ENCODE data around the gene TMEM185B. TPM values are rescaled to one million over a fixed set of nuclear protein-coding genes. Genes with fewer than 3 reads are reported as not detected.

TMEM185B gene
- total RNA-seq, 1 donor from 2014 or later, result 29.5 TPM

DNA sequence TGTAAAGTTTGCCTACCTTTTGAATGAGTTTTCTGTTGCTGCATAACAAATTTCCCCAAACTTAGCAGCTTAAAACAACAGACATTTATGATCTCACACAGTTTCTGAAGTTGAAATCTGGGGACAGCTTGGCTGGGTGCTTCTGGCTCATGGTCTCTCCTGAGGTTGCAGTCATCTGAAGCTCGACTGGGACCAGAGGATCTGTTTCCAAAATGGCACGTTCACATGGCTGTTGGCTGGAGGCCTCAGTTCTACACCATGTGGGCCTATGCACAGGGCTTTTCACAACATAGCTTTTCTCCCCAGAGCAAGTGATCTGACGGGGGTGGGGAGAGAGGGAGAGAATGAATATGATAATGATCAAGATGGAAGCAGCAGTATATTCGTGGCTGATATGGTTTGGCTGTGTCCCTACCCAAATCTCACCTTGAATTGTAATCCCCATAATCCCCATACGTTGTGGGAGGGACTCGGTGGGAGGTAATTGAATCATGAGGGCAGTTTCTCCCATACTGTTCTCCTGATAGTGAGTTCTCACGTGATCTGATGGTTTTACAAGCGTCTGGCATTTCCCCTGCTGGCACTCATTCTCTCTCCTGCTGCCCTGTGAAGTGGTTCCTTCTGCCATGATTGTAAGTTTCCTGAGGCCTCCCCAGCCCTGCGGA lies 32.9 kb upstream of the TMEM185B start:
- peaks cover 70% of the 10 kb centered on the region for H3K4me1 ChIP-seq
- TF ChIP-seq POLR2A (IDR thresholded peaks at IDR 0.05), result no peak
- TF ChIP-seq, protein P1, sequence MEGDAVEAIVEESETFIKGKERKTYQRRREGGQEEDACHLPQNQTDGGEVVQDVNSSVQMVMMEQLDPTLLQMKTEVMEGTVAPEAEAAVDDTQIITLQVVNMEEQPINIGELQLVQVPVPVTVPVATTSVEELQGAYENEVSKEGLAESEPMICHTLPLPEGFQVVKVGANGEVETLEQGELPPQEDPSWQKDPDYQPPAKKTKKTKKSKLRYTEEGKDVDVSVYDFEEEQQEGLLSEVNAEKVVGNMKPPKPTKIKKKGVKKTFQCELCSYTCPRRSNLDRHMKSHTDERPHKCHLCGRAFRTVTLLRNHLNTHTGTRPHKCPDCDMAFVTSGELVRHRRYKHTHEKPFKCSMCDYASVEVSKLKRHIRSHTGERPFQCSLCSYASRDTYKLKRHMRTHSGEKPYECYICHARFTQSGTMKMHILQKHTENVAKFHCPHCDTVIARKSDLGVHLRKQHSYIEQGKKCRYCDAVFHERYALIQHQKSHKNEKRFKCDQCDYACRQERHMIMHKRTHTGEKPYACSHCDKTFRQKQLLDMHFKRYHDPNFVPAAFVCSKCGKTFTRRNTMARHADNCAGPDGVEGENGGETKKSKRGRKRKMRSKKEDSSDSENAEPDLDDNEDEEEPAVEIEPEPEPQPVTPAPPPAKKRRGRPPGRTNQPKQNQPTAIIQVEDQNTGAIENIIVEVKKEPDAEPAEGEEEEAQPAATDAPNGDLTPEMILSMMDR (IDR thresholded peaks at IDR 0.05), result no peak
- no peak for TF ChIP-seq POLR2AphosphoS5 (IDR thresholded peaks at IDR 0.05; ENCODE audit: insufficient read depth in 1 of 2, low read depth in 1 of 2)
- H3K9me3 ChIP-seq, result no peaks in the 10 kb centered on the region
- no peak for DNase-seq (ENCODE audit: extremely low spot score in 2 of 2)
- no peaks in the 10 kb centered on the region for H3K36me3 ChIP-seq
- H3K4me3 ChIP-seq, result no peak overlapping the region
- no peaks in the 10 kb centered on the region for H3K27me3 ChIP-seq
- intact Hi-C loops (cut with DNase I), result no loop called here
- H3K27ac ChIP-seq, result no peak overlapping the region

DNA sequence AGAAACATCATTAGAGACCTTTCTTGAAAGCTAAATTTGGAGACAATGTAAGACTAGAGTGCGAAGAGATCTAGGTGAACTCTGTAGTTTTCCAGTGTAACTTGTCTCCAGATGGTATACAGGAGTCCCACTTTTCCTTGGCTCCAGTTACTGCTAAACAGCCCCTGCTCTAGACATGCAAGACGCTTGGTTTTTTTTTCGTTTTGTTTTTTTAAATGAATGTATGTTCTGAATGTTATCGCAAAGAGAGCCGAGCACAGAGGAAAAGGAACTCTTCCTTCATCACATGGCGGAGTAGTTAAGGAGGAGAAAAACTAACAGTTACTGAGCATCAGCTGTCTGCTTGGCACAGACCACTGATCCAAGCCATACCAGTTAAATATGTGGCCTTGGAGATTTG lies 31.9 kb upstream of the TMEM185B start:
- H3K4me1 ChIP-seq, result peaks cover 63% of the 10 kb centered on the region
- intact Hi-C loops (cut with DNase I), result no loop called here
- H3K4me3 ChIP-seq, result no peak overlapping the region
- no peak overlapping the region for H3K27ac ChIP-seq
- no peak for DNase-seq (ENCODE audit: extremely low spot score in 2 of 2)
- H3K36me3 ChIP-seq, result no peaks in the 10 kb centered on the region
- H3K9me3 ChIP-seq, result no peaks in the 10 kb centered on the region
- no peaks in the 10 kb centered on the region for H3K27me3 ChIP-seq
- TF ChIP-seq, protein P1 (IDR thresholded peaks at IDR 0.05), result no peak
- TF ChIP-seq POLR2AphosphoS5 (IDR thresholded peaks at IDR 0.05; ENCODE audit: insufficient read depth in 1 of 2, low read depth in 1 of 2) (no peak), POLR2A (IDR thresholded peaks at IDR 0.05) (no peak)

DNA sequence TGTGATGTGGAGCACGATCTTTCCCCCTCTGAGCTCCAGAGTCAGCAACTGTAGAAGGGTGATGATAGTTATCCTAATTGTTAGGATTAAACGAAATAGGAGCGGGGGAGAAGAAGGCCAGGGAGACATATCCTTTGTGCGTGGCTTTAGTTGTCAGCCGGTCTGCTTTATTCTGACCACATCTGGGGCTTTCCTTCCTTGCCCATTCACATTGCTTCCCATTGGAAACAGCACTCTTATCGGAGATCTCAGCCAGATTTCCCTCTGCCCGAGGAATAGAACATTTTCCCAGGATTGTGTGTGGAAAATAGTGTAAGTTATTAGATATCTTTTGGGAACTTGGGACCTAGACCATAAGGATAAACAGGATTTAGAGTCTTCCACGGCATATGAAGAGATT lies 31.0 kb upstream of the TMEM185B start:
- peak overlapping the region; percentile 75 to 99 for H3K4me3 ChIP-seq
- TF ChIP-seq, protein P1 (IDR thresholded peaks at IDR 0.05), result no peak
- TF ChIP-seq POLR2AphosphoS5 (IDR thresholded peaks at IDR 0.05; ENCODE audit: insufficient read depth in 1 of 2, low read depth in 1 of 2) (no peak), POLR2A (IDR thresholded peaks at IDR 0.05) (no peak)
- no peak overlapping the region for H3K27ac ChIP-seq
- no peaks in the 10 kb centered on the region for H3K36me3 ChIP-seq
- H3K4me1 ChIP-seq, result peaks cover 63% of the 10 kb centered on the region
- H3K27me3 ChIP-seq, result no peaks in the 10 kb centered on the region
- intact Hi-C loops (cut with DNase I), result no loop called here
- no peaks in the 10 kb centered on the region for H3K9me3 ChIP-seq
- no peak for DNase-seq (ENCODE audit: extremely low spot score in 2 of 2)

DNA sequence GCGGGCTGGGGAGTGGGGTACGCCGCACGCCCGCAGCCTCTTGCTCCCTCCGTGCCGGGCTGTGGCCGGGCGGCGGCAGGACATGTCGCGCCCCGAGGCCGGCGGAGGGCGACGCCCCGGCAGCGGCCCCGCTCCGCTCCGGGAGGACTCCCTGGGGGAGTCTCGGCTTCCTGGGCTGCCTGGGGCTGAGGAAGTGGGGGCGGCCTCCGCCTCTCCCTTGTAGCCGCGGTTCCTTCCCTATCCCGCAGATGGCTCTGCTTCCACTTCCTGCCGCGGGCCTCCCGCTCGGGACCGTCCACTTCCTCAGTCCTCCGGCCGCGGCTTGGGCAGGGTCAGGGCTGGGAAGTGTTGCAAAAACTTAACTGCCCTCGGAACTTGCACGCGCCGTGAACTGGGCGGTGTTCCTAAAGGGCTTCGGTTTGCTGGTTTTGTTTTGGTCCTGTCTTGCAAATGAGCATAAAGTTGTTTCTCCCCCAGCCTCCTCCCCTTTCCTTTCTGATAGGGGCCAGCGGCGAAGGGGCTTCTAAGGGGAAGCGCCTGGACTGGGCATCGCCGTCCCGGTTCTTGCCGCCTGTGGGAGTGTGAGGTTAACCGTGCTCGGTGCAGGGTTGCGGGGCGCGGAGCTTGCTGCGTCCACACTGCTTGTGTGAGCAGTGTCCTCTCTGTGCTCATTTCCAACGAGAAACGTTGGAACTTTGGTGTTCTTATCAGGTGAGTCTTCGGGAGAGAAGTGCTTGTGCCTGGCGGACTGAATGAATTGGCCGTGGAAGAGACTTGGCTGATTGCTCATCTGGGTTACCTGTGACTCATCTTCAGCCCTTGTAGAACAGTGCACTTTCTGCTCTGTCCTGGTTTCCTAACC lies 30.1 kb upstream of the TMEM185B start:
- no peak for TF ChIP-seq POLR2A (IDR thresholded peaks at IDR 0.05)
- TF ChIP-seq POLR2AphosphoS5 (IDR thresholded peaks at IDR 0.05; ENCODE audit: insufficient read depth in 1 of 2, low read depth in 1 of 2), result peak in 1 of 2 donors; percentile 47
- Histone ChIP-seq H3K36me3 (no peaks in the 10 kb centered on the region), H3K27me3 (no peaks in the 10 kb centered on the region), H3K4me1 (peaks cover 60% of the 10 kb centered on the region), H3K4me3 (peak overlapping the region; percentile 75 to 99), H3K9me3 (no peaks in the 10 kb centered on the region), H3K27ac (peak overlapping the region; percentile 86)
- intact Hi-C loops (cut with DNase I), result no loop called here
- peak in 1 of 2 donors; percentile 93 for DNase-seq (ENCODE audit: extremely low spot score in 2 of 2)

DNA sequence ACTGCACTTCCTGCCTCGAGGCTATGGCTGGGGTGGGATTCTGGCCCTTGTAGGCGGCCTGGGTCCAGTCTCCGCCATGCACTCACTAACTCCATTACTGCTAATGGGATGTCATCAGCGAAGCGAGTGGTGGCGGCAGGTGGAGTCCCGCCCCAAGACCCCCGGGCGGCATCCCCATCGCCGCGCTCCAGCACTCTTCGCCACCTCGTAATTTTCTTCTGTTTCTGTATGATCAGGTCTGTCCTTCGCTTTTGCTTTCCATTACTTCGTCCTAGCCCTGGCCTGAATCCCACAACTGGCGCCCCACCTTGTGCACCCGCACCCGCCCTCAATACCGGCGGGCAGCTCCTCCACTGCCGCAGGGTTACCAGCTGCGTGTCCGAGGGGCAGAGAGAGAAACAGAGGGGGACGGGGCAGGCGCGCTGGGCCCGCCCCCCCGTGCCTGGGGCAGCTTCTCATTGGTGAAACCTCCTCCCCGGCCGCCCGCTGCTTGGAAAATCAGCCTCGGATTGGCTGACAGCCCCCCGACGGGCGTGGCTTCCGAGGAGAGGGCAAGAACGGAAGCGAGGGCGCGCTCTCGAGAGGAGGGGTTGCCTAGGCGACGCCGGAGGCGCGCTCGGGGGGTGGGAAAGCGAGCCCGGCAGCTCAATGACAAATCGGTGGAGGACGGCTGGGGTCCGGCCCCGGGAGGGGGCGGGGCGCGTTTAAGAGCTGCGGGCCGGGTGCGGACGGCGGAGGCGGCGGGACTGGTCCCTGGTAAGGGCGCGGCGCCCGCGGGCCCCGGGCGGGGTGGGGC lies 29.2 kb upstream of the TMEM185B start, which contains the start of gene RALB:
RALB (plus strand) TSS at position 628 of the 796 bp plus-strand sequence. CDS start 25,813 bp downstream, outside the sequence.
- intact Hi-C loops (cut with DNase I), result no loop called here
- peak; percentile 99 to 100 for DNase-seq (ENCODE audit: extremely low spot score in 2 of 2)
- peak within 1 kb of the TSS; percentile 75 to 99 for H3K4me3 ChIP-seq
- H3K27me3 ChIP-seq, result no peaks in the 10 kb centered on the region
- H3K36me3 ChIP-seq, result no peaks in the 10 kb centered on the region
- peak within 1 kb of the TSS; percentile 86 for H3K27ac ChIP-seq
- no peaks in the 10 kb centered on the region for H3K9me3 ChIP-seq
- TF ChIP-seq POLR2A (IDR thresholded peaks at IDR 0.05), result peak in 1 of 2 donors; percentile 61
- peak; percentile 87 to 92 for TF ChIP-seq POLR2AphosphoS5 (IDR thresholded peaks at IDR 0.05; ENCODE audit: insufficient read depth in 1 of 2, low read depth in 1 of 2)
- TF ChIP-seq, protein P1 (IDR thresholded peaks at IDR 0.05), result no peak
- peaks cover 54% of the 10 kb centered on the region for H3K4me1 ChIP-seq
